Stimulated activated CD4-positive, alpha-beta T cell treated with anti-CD3 and anti-CD28 coated beads, TNF-alpha, amount 100 ng/mL, for 48 hours (primary cell): ENCODE data around the gene RERE.
"Not testable (repeated sequence)": the region's sequence is repeated elsewhere in the genome, so short reads cannot be mapped to it uniquely, and the experiment has no call there.

Experiments
- DNase-seq, 3 donors: peaks; one replicate each; pipeline ENCODE4 v3.0.0-alpha.2; 2020; ENCODE audit warnings: low read depth in 3 of 3

The RERE gene

DNA sequence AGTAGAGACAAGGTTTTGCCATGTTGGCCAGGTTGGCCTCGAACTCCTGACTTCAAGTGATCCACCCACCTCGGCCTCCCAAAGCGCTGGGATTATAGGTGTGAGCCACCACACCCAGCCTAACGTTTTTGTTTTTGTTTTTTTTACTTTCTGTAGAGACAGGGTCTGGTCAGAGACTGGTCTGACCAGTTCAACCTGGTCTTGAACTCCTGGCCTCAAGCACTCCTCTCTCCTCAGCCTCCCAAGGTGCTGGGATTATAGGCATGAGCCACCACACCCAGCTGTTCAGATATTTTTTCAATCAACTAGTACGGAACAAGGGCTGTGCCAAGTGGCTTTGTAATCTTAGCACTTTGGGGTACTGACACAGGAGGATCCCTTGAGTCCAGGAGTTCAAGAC is 209.5 kb downstream of the RERE start:
- DNase-seq: no peak

- peak in 2 of 3 donors; percentile 11 to 27 for DNase-seq
Observed at GRCh38 chr1:8604041-8604945, 213.1 kb downstream of the RERE start.

GRCh38 chr1:8603220-8603616 is 214.2 kb downstream of the RERE start:
- DNase-seq: peak in 1 of 3 donors; percentile 4

DNA sequence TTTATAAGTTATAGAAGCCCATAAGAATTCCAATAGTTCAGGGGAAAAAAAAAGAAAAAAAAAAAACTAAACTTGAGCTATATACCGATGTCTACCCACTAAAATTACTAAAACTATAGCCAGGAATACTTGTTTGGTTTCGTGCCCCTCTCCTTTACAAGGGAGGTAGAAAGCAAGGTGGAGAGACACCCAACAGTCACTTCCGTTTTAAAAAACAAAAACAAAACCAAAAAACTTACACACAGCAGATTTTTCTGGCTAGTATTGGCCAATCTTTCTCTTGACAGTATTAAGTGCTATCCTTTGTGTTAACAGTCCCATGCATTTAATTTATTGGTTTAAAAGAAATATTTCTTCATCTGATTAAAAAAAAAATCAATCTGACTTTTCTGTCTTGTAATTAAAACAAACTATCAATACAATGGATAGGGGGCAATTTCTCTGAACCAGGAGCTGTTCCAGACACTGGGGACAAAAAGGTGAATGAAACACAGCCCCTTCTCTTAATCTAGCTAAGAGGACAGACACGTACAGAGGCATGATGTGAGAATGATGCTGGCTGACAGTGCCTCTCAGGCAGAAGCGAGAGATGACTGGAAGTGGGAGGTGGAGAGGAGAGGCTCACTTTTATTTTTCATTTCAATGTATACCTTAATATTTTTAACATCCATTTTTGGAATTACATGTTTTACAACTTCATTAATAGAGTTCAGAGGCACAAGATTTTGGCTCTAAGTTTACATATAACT is 214.8 kb downstream of the RERE start:
- DNase-seq: peak in 2 of 3 donors; percentile 13 to 23

- no peak for DNase-seq
Observed at GRCh38 chr1:8600336-8600735, 217.1 kb downstream of the RERE start.

DNA sequence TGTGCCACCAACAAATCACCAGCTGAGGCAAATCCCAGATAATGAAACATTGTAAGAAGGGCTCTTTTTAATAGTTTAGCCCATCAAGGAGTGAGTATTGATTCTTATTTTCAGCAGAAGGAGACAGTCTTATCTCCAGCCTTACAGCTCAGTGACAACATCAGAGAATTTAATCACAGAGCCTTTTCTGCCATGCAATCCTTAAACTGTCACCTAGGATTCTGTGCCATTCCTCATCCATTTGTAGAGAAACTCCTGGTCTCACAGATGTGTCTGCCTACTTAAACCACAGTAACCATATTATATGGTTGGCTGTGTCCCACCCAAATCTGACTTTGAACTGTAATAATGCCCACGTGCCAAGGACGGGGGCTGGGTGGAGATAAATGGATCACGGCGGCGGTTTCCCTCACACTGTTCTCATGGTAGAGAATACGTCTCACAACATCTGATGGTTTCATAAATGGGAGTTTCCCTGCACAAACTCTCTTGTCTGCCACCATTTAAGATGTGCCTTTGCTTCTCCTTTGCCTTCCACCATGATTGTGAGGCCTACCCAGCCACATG is 217.7 kb downstream of the RERE start:
- DNase-seq: no peak

- no peak for DNase-seq
Observed at GRCh38 chr1:8598783-8599182, 218.7 kb downstream of the RERE start.

GRCh38 chr1:8598060-8598724 is 219.2 kb downstream of the RERE start:
- DNase-seq: no peak

DNA sequence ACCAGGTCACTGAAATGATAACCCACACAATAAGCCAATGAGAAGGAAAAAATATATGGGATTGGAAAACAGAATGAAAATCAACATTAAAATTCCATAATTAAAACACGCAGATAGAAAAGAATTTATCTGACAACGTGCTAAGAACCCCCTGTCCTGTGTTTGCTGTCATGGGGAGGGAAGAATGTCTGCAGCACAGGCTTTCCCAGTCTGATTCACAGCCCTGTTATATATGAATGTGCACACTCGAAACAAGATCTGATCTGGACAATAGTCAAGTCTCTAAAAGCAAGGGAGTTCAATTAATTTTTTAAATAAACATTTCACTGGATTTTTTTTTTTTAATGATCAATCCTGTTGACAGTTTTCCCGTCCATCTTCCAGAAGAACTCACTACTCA is 220.0 kb downstream of the RERE start:
- no peak for DNase-seq

DNA sequence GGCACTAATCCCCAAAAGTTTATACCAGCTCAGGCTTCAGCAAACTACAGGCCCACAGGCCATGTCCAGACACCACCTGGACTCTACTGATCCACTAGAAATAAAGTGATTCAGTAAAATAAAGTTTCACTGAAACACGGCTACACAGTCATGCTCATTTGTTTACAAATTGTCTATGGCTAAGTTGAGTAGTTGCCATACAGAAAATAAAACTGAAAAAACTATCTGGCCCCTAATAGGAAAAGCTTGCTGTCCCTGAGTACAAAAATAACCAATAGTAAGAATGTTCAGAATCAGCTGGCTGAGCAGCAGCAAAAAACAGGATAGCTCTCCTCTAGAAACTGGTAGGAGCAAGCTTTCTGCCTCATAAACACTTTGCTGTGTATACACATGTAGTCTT is 221.5 kb downstream of the RERE start:
- no peak for DNase-seq

DNA sequence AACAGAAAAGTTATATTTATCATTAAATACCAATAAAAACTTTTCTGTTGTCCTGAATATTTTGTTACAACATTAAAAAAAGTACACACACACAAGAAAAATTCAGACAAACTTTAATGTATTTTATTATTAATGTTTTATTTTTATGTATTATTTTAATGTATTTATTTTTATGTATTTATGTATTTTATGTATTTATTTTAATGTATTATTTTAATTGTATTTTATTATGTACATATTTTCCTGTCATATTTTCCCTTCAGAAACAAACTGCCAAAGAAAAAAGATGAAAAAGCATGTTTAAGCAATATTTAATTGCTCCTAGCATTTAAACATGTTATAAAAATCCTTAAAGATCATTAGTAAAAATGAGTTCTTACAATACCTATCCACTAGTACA is 222.1 kb downstream of the RERE start:
- no peak for DNase-seq

DNA sequence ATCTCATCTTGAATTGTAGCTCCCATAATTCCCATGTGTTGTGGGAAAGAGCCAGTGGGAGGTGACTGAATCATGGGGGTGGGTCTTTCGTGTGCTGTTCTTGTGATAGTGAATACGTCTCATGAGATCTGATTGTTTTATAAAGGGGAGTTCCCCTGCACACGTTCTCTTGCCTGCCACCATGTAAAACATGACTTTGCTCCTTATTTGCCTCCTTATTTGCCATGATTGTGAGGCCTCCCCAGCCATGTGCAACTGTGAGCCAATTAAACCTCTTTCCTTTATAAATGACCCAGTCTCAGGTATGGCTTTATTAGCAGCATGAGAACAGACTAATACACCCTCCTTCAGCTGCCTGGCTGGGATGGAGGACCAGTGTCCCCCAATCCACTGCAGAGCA is 224.1 kb downstream of the RERE start:
- not testable (repeated sequence) for DNase-seq

- DNase-seq: no peak
Observed at GRCh38 chr1:8591569-8591968, 225.9 kb downstream of the RERE start.

- no peak for DNase-seq
Observed at GRCh38 chr1:8590721-8591351, 226.6 kb downstream of the RERE start.

GRCh38 chr1:8589571-8589970 is 227.9 kb downstream of the RERE start:
- DNase-seq: no peak

- no peak for DNase-seq
Observed at GRCh38 chr1:8587784-8588183, 229.7 kb downstream of the RERE start.

GRCh38 chr1:8586438-8586837 is 231.0 kb downstream of the RERE start:
- DNase-seq: no peak

DNA sequence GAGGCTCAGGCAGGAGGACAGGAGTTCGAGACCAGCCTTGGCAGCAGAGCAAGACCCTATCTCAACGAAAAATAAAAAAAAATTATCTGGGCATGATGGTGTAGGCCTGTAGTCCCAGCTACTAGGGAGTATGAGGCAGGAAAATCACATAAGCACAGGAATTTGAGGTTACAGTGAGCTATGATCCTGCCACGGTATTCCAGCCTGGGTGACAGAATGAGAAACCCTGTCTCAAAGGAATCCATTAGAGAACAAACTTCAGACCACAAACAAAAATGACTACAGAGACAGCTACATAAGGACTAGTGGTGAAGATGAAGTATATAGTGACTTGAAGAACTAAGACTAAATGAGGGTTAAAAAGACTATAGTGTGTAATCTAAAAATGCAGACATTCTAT is 233.1 kb downstream of the RERE start:
- DNase-seq: no peak

DNA sequence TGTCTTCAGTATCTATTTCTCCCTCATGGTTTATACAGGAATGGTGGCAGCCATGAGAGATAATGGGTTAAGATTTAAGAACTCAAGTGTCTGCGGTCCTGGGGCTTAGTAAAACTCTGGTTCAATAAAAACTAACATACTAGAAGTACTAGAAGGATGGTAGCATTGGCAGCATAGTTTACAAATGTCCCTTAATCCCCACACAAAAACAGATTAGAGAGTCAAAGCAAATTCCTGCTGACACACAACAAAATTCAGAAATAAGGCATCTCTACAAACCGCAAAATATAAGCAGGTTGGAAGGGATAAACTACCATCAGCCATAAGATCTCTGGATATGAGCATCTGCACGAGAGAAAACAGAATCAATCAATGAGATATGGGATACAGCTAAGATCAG is 234.4 kb downstream of the RERE start:
- no peak for DNase-seq

- no peak for DNase-seq
Observed at GRCh38 chr1:8580566-8580965, 236.9 kb downstream of the RERE start.

DNA sequence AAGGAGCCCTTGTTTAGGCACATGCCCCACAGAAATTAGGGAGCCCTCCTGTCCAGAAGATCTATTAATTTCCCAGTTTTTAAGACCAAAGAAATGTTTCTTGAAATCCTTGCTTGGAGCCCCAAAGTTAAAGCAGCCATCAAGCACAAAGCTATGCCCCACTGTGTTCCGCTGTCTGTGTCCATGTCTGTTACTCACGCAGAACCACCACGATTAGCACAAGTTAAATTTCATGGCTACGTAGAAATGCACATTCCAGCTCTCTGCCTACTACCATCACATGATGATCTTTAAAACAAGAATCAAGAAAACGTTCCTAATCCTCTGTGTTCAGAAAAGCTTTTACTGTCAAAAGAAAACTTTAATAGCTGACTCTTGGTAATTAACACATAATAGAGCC is 238.5 kb downstream of the RERE start:
- no peak for DNase-seq
